ENCODE data around the gene GCSH. TPM values are rescaled to one million over a fixed set of nuclear protein-coding genes. Genes with fewer than 3 reads are reported as not detected.

GCSH gene
- polyA plus RNA-seq, 1 donor from 2014 or later = 81.8 TPM

- Histone ChIP-seq H3K4me3 (ENCODE audit: low read length) (no peak overlapping the region), H3K9ac (ENCODE audit: low read length) (no peak overlapping the region), H3K9me3 (ENCODE audit: low read length) (no peaks in the 10 kb centered on the region), H3K79me2 (replicated peaks; ENCODE audit: insufficient read depth, low read length) (no peaks in the 10 kb centered on the region), H2AFZ (ENCODE audit: low read depth, low read length) (no peak overlapping the region), H3F3A (ENCODE audit: insufficient read depth, low read length, poor library complexity, severe bottlenecking) (no peaks in the 10 kb centered on the region), H3K36me3 (ENCODE audit: insufficient read depth, low read length) (no peaks in the 10 kb centered on the region), H3K27me3 (ENCODE audit: insufficient read depth, low read depth, low read length) (no peaks in the 10 kb centered on the region), H4K20me1 (ENCODE audit: insufficient read depth) (no peaks in the 10 kb centered on the region), H3K9me2 (ENCODE audit: insufficient read depth, low read length) (no peaks in the 10 kb centered on the region), H3K27ac (ENCODE audit: low read length) (no peak overlapping the region), H3K4me2 (ENCODE audit: low read length) (no peak overlapping the region)
- TF ChIP-seq TAF1 (IDR thresholded peaks at IDR 0.05; ENCODE audit: low read depth) (no peak), CTCF (IDR thresholded peaks at IDR 0.05; ENCODE audit: poor library complexity, severe bottlenecking) (no peak), REST (IDR thresholded peaks at IDR 0.05; ENCODE audit: borderline replicate concordance) (no peak), EZH2 (IDR thresholded peaks at IDR 0.05; ENCODE audit: borderline replicate concordance, insufficient read depth, low read length, poor library complexity, severe bottlenecking) (no peak), RAD21 (conservative IDR thresholded peaks at IDR 0.05) (no peak), SMC3 (conservative IDR thresholded peaks at IDR 0.05; ENCODE audit: poor library complexity) (no peak), POLR2AphosphoS5 (IDR thresholded peaks at IDR 0.05) (no peak), EP300 (conservative IDR thresholded peaks at IDR 0.05; ENCODE audit: poor library complexity, severe bottlenecking) (no peak), MXI1 (conservative IDR thresholded peaks at IDR 0.05; ENCODE audit: poor library complexity, severe bottlenecking) (no peak)
These were observed 27.1 kb upstream of the GCSH start for GRCh38 chr16:81123092-81123852.

- H3K27me3 ChIP-seq (ENCODE audit: insufficient read depth, low read depth, low read length) = no peaks in the 10 kb centered on the region
- TF ChIP-seq EP300 (conservative IDR thresholded peaks at IDR 0.05; ENCODE audit: poor library complexity, severe bottlenecking) (no peak), EZH2 (IDR thresholded peaks at IDR 0.05; ENCODE audit: borderline replicate concordance, insufficient read depth, low read length, poor library complexity, severe bottlenecking) (no peak), CTCF (IDR thresholded peaks at IDR 0.05; ENCODE audit: poor library complexity, severe bottlenecking) (no peak), POLR2AphosphoS5 (IDR thresholded peaks at IDR 0.05) (no peak), TAF1 (IDR thresholded peaks at IDR 0.05; ENCODE audit: low read depth) (no peak), RAD21 (conservative IDR thresholded peaks at IDR 0.05) (no peak), REST (IDR thresholded peaks at IDR 0.05; ENCODE audit: borderline replicate concordance) (no peak), MXI1 (conservative IDR thresholded peaks at IDR 0.05; ENCODE audit: poor library complexity, severe bottlenecking) (no peak), SMC3 (conservative IDR thresholded peaks at IDR 0.05; ENCODE audit: poor library complexity) (no peak)
- H3K9me3 ChIP-seq (ENCODE audit: low read length) = no peaks in the 10 kb centered on the region
- no peak overlapping the region for H2AFZ ChIP-seq (ENCODE audit: low read depth, low read length)
- no peaks in the 10 kb centered on the region for H4K20me1 ChIP-seq (ENCODE audit: insufficient read depth)
- no peaks in the 10 kb centered on the region for H3K79me2 ChIP-seq (replicated peaks; ENCODE audit: insufficient read depth, low read length)
- H3K27ac ChIP-seq (ENCODE audit: low read length) = no peak overlapping the region
- H3K4me3 ChIP-seq (ENCODE audit: low read length) = no peak overlapping the region
- H3K36me3 ChIP-seq (ENCODE audit: insufficient read depth, low read length) = no peaks in the 10 kb centered on the region
- no peak overlapping the region for H3K4me2 ChIP-seq (ENCODE audit: low read length)
- no peaks in the 10 kb centered on the region for H3F3A ChIP-seq (ENCODE audit: insufficient read depth, low read length, poor library complexity, severe bottlenecking)
- H3K9ac ChIP-seq (ENCODE audit: low read length) = no peak overlapping the region
- no peaks in the 10 kb centered on the region for H3K9me2 ChIP-seq (ENCODE audit: insufficient read depth, low read length)
These were observed 25.3 kb upstream of the GCSH start for GRCh38 chr16:81121474-81121990.
